OCI-LY1 (cell line): ENCODE results near the gene WNT9A.

Experiments used
- H2AFZ ChIP-seq: fragments of 200-600 bp; sonication (generic), shearing (Covaris generic); 2 replicates; pipeline ENCODE4 v1.6.0; 2014; ENCODE audit warnings: antibody characterized with exemption, mild to moderate bottlenecking, low read length
- H3F3A ChIP-seq: fragments of 200-600 bp; sonication (generic), shearing (Covaris generic); 2 replicates; pipeline ENCODE4 v1.6.0; 2014; ENCODE audit warnings: mild to moderate bottlenecking, antibody characterized with exemption, low read length, moderate library complexity; ENCODE audit not compliant: insufficient read depth
- H3K27ac ChIP-seq: fragments of 200-600 bp; sonication (generic); 2 replicates; pipeline ENCODE4 v1.5.1; 2014; ENCODE audit warnings: low read length, mixed run types, mild to moderate bottlenecking, low read depth; ENCODE audit not compliant: poor library complexity, severe bottlenecking
- H3K27me3 ChIP-seq: fragments of 200-600 bp; sonication (generic); 2 replicates; pipeline ENCODE4 v1.6.0; 2014; ENCODE audit warnings: antibody characterized with exemption, mild to moderate bottlenecking, low read length, moderate library complexity; ENCODE audit not compliant: insufficient read depth
- H3K36me3 ChIP-seq: fragments of 200-600 bp; sonication (generic); 2 replicates; pipeline ENCODE4 v1.6.1; 2014; ENCODE audit warnings: mild to moderate bottlenecking, antibody characterized with exemption, low read length, moderate library complexity, mixed read lengths; ENCODE audit not compliant: insufficient read depth
- H3K4me1 ChIP-seq: fragments of 200-600 bp; sonication (generic); 2 replicates; pipeline ENCODE4 v1.5.1; 2014; ENCODE audit warnings: mild to moderate bottlenecking, low read length, moderate library complexity; ENCODE audit not compliant: insufficient read depth, severe bottlenecking
- H3K4me2 ChIP-seq: fragments of 200-600 bp; sonication (generic), shearing (Covaris generic); 2 replicates; pipeline ENCODE4 v1.6.1; 2014; ENCODE audit warnings: low read length
- H3K4me3 ChIP-seq: fragments of 200-600 bp; sonication (generic); 2 replicates; pipeline ENCODE4 v1.5.1; 2014; ENCODE audit warnings: low read length, low read depth, mild to moderate bottlenecking, mixed read lengths; ENCODE audit not compliant: poor library complexity, severe bottlenecking
- H3K79me2 ChIP-seq: fragments of 200-600 bp; shearing (Covaris generic); 2 replicates; pipeline ENCODE4 v1.6.1; 2016; ENCODE audit warnings: mixed run types, low read length, mixed read lengths; ENCODE audit not compliant: insufficient read depth
- H3K9ac ChIP-seq: fragments of 200-600 bp; sonication (generic), shearing (Covaris generic); 2 replicates; pipeline ENCODE4 v1.6.1; 2014; ENCODE audit warnings: mild to moderate bottlenecking, low read length, mixed read lengths
- H3K9me2 ChIP-seq: fragments of 200-600 bp; sonication (generic), shearing (Covaris generic); 2 replicates; pipeline ENCODE4 v1.6.1; 2014; ENCODE audit warnings: low read depth, mild to moderate bottlenecking, low read length, mixed read lengths
- H3K9me3 ChIP-seq: fragments of 200-600 bp; shearing (Covaris generic); 2 replicates; pipeline ENCODE4 v1.6.1; 2014; ENCODE audit warnings: low read length, mixed read lengths
- H4K20me1 ChIP-seq: fragments of 200-600 bp; sonication (generic), shearing (Covaris generic); 2 replicates; pipeline ENCODE4 v1.6.0; 2016; ENCODE audit warnings: mild to moderate bottlenecking, low read length; ENCODE audit not compliant: insufficient read depth
- EZH2 ChIP-seq: fragments of 200-600 bp; sonication (generic), shearing (Covaris generic); IDR thresholded peaks from 2 replicates; pipeline ENCODE4 v1.8.0; 2017; ENCODE audit warnings: borderline replicate concordance, mixed run types, mild to moderate bottlenecking, antibody characterized with exemption, low read length, moderate library complexity, mixed read lengths
- TF ChIP-seq, protein P1 (sequence below): fragments of 200-600 bp; sonication (generic), shearing (Covaris generic); IDR thresholded peaks from 2 replicates; pipeline ENCODE4 v1.5.1; 2017; ENCODE audit warnings: mild to moderate bottlenecking, antibody characterized with exemption, low read length, moderate library complexity, mixed read lengths

The WNT9A gene

GRCh38 chr1:227924168-227924832 is 23.4 kb downstream of the WNT9A start:
- no peak overlapping the region for H3K27ac ChIP-seq

DNA sequence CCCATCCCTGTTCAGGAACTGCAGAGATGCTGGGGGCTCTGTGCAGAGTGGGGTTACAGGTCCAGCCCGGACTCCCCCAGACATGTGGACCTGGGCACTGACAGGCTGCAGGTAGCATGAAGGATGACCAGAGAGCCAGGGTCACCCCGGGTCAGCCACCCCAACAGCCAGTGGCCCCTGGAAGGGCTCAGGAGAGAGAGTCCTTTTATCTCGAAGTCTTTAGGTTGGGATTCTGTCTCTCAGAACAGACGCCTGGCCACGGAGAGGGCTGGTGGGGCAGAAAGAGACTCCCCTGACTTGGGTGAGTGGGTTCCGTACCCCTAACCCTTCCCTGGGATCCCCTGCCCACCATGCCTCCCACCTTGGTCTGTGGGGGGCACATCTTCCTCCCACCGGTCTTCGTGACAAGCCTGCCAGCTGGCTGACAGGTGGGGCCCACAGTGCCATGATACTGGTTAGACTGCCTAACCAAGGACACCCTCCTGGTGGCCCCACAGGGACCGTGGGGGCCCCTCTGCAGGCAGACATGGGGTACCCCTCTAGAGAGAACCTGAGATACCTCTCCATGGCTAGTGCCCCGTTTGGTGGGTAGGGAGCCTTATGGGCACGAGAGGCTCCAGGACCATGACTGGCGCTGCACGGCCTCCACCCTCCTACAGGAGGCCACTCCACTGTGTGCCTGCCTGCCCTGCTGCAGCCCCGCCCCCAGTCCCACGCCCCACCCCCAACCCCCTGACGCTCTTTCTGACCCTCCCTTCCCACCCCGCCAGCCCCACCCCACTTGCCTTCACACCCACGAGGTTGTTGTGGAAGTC is 24.2 kb downstream of the WNT9A start:
- Histone ChIP-seq H4K20me1 (no peaks in the 10 kb centered on the region), H2AFZ (no peak overlapping the region), H3F3A (no peaks in the 10 kb centered on the region), H3K9me2 (no peaks in the 10 kb centered on the region), H3K4me2 (no peak overlapping the region), H3K9ac (no peak overlapping the region), H3K36me3 (no peaks in the 10 kb centered on the region), H3K79me2 (no peaks in the 10 kb centered on the region), H3K27me3 (0 out of 2 replicates have a peak, but pooled peaks cover 2% of the 10 kb centered on the region), H3K4me3 (no peak overlapping the region), H3K4me1 (peaks cover 4% of the 10 kb centered on the region), H3K9me3 (no peaks in the 10 kb centered on the region), H3K27ac (no peak overlapping the region)
- TF ChIP-seq EZH2: no peak
- TF ChIP-seq, protein P1, sequence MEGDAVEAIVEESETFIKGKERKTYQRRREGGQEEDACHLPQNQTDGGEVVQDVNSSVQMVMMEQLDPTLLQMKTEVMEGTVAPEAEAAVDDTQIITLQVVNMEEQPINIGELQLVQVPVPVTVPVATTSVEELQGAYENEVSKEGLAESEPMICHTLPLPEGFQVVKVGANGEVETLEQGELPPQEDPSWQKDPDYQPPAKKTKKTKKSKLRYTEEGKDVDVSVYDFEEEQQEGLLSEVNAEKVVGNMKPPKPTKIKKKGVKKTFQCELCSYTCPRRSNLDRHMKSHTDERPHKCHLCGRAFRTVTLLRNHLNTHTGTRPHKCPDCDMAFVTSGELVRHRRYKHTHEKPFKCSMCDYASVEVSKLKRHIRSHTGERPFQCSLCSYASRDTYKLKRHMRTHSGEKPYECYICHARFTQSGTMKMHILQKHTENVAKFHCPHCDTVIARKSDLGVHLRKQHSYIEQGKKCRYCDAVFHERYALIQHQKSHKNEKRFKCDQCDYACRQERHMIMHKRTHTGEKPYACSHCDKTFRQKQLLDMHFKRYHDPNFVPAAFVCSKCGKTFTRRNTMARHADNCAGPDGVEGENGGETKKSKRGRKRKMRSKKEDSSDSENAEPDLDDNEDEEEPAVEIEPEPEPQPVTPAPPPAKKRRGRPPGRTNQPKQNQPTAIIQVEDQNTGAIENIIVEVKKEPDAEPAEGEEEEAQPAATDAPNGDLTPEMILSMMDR: no peak

More at GRCh38 chr1:227924168-227924832, 23.4 kb downstream of the WNT9A start:
- H3K27me3 ChIP-seq: 0 out of 2 replicates have a peak, but pooled peaks cover 2% of the 10 kb centered on the region
- no peak overlapping the region for H2AFZ ChIP-seq
- no peaks in the 10 kb centered on the region for H3K9me2 ChIP-seq
- no peak overlapping the region for H3K4me3 ChIP-seq
- H3K9ac ChIP-seq: no peak overlapping the region
- H4K20me1 ChIP-seq: no peaks in the 10 kb centered on the region
- H3K79me2 ChIP-seq: no peaks in the 10 kb centered on the region
- peaks cover 4% of the 10 kb centered on the region for H3K4me1 ChIP-seq
- TF ChIP-seq EZH2: no peak
- TF ChIP-seq, protein P1: no peak
- no peaks in the 10 kb centered on the region for H3F3A ChIP-seq
- H3K9me3 ChIP-seq: no peaks in the 10 kb centered on the region
- no peaks in the 10 kb centered on the region for H3K36me3 ChIP-seq
- no peak overlapping the region for H3K4me2 ChIP-seq

DNA sequence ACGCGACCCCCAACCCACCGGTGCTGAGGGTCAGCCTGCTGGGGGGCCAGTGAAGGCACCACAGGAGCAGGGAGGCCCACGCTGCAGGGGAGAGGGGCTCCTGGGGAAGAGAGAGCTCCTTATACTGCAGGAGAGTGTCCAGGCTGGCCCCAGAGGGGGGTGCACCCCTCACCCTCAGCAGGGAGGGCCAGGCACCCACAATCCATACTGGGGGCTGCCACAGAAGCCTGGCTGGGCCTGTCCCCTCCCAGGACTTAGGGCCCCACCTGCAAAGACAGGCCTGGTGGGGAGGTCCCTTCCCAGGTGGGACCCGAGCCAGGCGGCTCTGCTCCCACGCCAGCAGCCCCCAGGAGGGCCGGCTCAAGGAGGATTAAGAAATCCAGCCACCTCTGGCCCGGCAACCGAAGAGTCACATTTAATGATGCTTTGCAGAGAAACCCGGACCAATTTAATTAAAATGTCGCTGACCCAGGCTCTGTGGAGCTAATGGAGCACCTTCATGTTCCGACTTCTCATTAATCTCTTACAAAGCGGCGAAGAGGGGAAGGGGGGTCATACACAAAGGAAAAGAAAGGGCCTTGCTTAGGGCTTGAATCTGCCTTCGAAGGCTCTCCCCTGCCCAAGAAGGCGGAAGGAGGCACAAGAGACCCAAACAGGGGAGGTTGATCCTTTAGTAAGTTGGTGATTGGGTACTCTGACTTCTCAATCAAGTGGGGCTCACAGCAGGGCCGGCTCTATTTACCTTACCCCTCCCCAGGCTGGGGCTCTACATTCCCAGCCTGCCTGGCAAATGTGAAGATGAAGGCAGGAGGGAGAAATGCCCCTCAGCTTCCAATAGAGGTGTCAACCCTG is 25.0 kb downstream of the WNT9A start:
- Histone ChIP-seq H3K27me3 (0 out of 2 replicates have a peak, but pooled peaks cover 2% of the 10 kb centered on the region), H3K9ac (no peak overlapping the region), H3K9me3 (no peaks in the 10 kb centered on the region), H2AFZ (no peak overlapping the region), H3K4me1 (peaks cover 4% of the 10 kb centered on the region), H3K36me3 (no peaks in the 10 kb centered on the region), H3K27ac (no peak overlapping the region), H3K4me3 (no peak overlapping the region), H3F3A (no peaks in the 10 kb centered on the region), H3K79me2 (no peaks in the 10 kb centered on the region), H3K9me2 (no peaks in the 10 kb centered on the region), H3K4me2 (no peak overlapping the region), H4K20me1 (no peaks in the 10 kb centered on the region)
- TF ChIP-seq EZH2: no peak
- TF ChIP-seq, protein P1: no peak
